ENCODE measurements around the gene PRICKLE1.

DNA sequence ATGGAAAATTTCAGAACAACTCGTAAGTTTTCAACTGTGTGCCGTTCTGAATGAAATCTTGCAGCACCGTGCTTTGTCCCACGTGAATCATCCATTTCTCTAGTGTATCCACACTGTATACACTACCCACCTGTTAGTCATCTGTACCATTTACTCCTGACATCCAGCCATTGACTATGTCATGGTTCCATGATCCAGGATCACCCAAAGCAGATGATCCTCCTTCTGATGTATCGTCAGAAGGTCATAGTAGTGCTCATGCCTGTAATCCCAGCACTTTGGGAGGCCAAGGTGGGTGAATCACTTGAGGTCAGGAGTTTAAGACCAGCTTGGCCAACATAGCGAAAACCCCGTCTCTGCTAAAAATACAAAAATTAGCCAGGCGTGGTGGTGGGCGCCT, 140.7 kb downstream of the PRICKLE1 start:
- no peak for TF ChIP-seq KLF6 (CRISPR knock-in tag; IDR thresholded peaks at IDR 0.05)
- no peak for TF ChIP-seq ELF4 (CRISPR knock-in tag; IDR thresholded peaks at IDR 0.05; ENCODE audit: borderline replicate concordance)
- no peak for TF ChIP-seq SMARCE1 (IDR thresholded peaks at IDR 0.05; ENCODE audit: borderline replicate concordance)
- TF ChIP-seq SUZ12 (IDR thresholded peaks at IDR 0.05; ENCODE audit: low read depth, low read length), result no peak
- no peak for TF ChIP-seq PHF8 (CRISPR knock-in tag; IDR thresholded peaks at IDR 0.05)
- TF ChIP-seq KMT2A (CRISPR knock-in tag; IDR thresholded peaks at IDR 0.05), result no peak
- TF ChIP-seq DR1 (CRISPR knock-in tag; IDR thresholded peaks at IDR 0.05), result no peak
- TF ChIP-seq CBFB (CRISPR knock-in tag; IDR thresholded peaks at IDR 0.05), result no peak
- no peak for TF ChIP-seq CTCF (CRISPR knock-in tag; IDR thresholded peaks at IDR 0.05)
- TF ChIP-seq GABPA (IDR thresholded peaks at IDR 0.05; ENCODE audit: low read depth, low read length), result no peak
- TF ChIP-seq GABPA (CRISPR knock-in tag; IDR thresholded peaks at IDR 0.05; ENCODE audit: low read depth), result no peak
- no peak for TF ChIP-seq MEIS2 (CRISPR knock-in tag; IDR thresholded peaks at IDR 0.05)
- TF ChIP-seq, protein P1, sequence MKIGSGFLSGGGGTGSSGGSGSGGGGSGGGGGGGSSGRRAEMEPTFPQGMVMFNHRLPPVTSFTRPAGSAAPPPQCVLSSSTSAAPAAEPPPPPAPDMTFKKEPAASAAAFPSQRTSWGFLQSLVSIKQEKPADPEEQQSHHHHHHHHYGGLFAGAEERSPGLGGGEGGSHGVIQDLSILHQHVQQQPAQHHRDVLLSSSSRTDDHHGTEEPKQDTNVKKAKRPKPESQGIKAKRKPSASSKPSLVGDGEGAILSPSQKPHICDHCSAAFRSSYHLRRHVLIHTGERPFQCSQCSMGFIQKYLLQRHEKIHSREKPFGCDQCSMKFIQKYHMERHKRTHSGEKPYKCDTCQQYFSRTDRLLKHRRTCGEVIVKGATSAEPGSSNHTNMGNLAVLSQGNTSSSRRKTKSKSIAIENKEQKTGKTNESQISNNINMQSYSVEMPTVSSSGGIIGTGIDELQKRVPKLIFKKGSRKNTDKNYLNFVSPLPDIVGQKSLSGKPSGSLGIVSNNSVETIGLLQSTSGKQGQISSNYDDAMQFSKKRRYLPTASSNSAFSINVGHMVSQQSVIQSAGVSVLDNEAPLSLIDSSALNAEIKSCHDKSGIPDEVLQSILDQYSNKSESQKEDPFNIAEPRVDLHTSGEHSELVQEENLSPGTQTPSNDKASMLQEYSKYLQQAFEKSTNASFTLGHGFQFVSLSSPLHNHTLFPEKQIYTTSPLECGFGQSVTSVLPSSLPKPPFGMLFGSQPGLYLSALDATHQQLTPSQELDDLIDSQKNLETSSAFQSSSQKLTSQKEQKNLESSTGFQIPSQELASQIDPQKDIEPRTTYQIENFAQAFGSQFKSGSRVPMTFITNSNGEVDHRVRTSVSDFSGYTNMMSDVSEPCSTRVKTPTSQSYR (CRISPR knock-in tag; IDR thresholded peaks at IDR 0.05; ENCODE audit: borderline replicate concordance), result no peak
